ENCODE measurements around the gene GNPDA2.

GRCh38 chr4:44713125-44713524 is 13.2 kb downstream of the GNPDA2 start:
- no peak for TF ChIP-seq CTCF (IDR thresholded peaks at IDR 0.05; ENCODE audit: low read depth, low read length, poor library complexity, severe bottlenecking)
- TF ChIP-seq EZH2phosphoT487 (IDR thresholded peaks at IDR 0.05; ENCODE audit: borderline replicate concordance, low read length): no peak
